H9 (cell line): Measurements from ENCODE around the gene TBC1D25. TPM values are rescaled to one million over a fixed set of nuclear protein-coding genes. Genes with fewer than 3 reads are reported as not detected.

Experiments
- DNase-seq: peaks from one replicate; pipeline ENCODE4 v3.0.0-alpha.2; 2017
- H2AFZ ChIP-seq: one replicate; pipeline ENCODE4 v1.6.1; 2013; ENCODE audit warnings: mild to moderate bottlenecking, low read length, control low read depth, moderate library complexity
- H2AK5ac ChIP-seq: 2 replicates; pipeline ENCODE4 v1.6.1; 2013; ENCODE audit warnings: low read length, control low read depth, mixed read lengths; ENCODE audit not compliant: insufficient read length
- H2BK120ac ChIP-seq: one replicate; pipeline ENCODE4 v1.6.1; 2013; ENCODE audit warnings: low read depth, mild to moderate bottlenecking, low read length, control low read depth, inconsistent platforms; ENCODE audit not compliant: poor library complexity, severe bottlenecking
- H2BK12ac ChIP-seq: 2 replicates; pipeline ENCODE4 v1.6.1; 2013; ENCODE audit warnings: low read length, control low read depth, mixed read lengths, low read depth; ENCODE audit not compliant: insufficient read length
- H2BK15ac ChIP-seq: 2 replicates; pipeline ENCODE4 v1.6.1; 2013; ENCODE audit warnings: low read depth, low read length, control low read depth
- H2BK20ac ChIP-seq: one replicate; pipeline ENCODE4 v1.6.1; 2013; ENCODE audit warnings: low read depth, mild to moderate bottlenecking, low read length, control low read depth, inconsistent platforms; ENCODE audit not compliant: poor library complexity, severe bottlenecking
- H2BK5ac ChIP-seq: 2 replicates; pipeline ENCODE4 v1.6.1; 2013; ENCODE audit warnings: low read length, control low read depth, mixed read lengths; ENCODE audit not compliant: insufficient read length
- H3K14ac ChIP-seq: 2 replicates; pipeline ENCODE4 v1.6.1; 2013; ENCODE audit warnings: low read length, control low read depth; ENCODE audit not compliant: insufficient read depth
- H3K18ac ChIP-seq: 2 replicates; pipeline ENCODE4 v1.6.1; 2013; ENCODE audit warnings: low read depth, mild to moderate bottlenecking, mixed read lengths, low read length, control low read depth; ENCODE audit not compliant: insufficient read length
- H3K23ac ChIP-seq: 2 replicates; pipeline ENCODE4 v1.6.1; 2013; ENCODE audit warnings: low read length, control low read depth, mixed read lengths, low read depth; ENCODE audit not compliant: insufficient read length
- H3K23me2 ChIP-seq: 2 replicates; pipeline ENCODE4 v1.6.1; 2013; ENCODE audit warnings: low read depth, mild to moderate bottlenecking, mixed read lengths, low read length, control low read depth; ENCODE audit not compliant: insufficient read length, poor library complexity, severe bottlenecking
- H3K27ac ChIP-seq: 2 replicates; pipeline ENCODE4 v1.5.1; 2013; ENCODE audit warnings: low read length, control low read depth, mixed read lengths, low read depth; ENCODE audit not compliant: insufficient read length
- H3K27me3 ChIP-seq: 2 replicates; pipeline ENCODE4 v1.6.1; 2013; ENCODE audit warnings: low read length, control low read depth, inconsistent platforms; ENCODE audit not compliant: insufficient read depth
- H3K4ac ChIP-seq: 2 replicates; pipeline ENCODE4 v1.6.1; 2013; ENCODE audit warnings: low read depth, mild to moderate bottlenecking, control low read depth, inconsistent platforms, low read length, moderate library complexity
- H3K4me1 ChIP-seq: 2 replicates; pipeline ENCODE4 v1.6.1; 2013; ENCODE audit warnings: low read length, control low read depth, inconsistent platforms; ENCODE audit not compliant: insufficient read depth
- H3K4me2 ChIP-seq: 2 replicates; pipeline ENCODE4 v1.6.1; 2013; ENCODE audit warnings: low read length, control low read depth, mixed read lengths; ENCODE audit not compliant: insufficient read length, insufficient read depth
- H3K56ac ChIP-seq: 2 replicates; pipeline ENCODE4 v1.6.1; 2013; ENCODE audit warnings: low read depth, mild to moderate bottlenecking, mixed read lengths, low read length, control low read depth; ENCODE audit not compliant: insufficient read length
- H3K79me1 ChIP-seq: 2 replicates; pipeline ENCODE4 v1.6.1; 2013; ENCODE audit warnings: low read depth, mild to moderate bottlenecking, moderate library complexity, low read length, control low read depth, inconsistent platforms; ENCODE audit not compliant: insufficient read depth, poor library complexity, severe bottlenecking
- H3K79me2 ChIP-seq: 2 replicates; pipeline ENCODE4 v1.6.1; 2013; ENCODE audit warnings: low read length, control low read depth, inconsistent platforms; ENCODE audit not compliant: insufficient read depth
- H3K9ac ChIP-seq: 2 replicates; pipeline ENCODE4 v1.6.1; 2013; ENCODE audit warnings: low read length, control low read depth, mixed read lengths; ENCODE audit not compliant: insufficient read length; ENCODE audit errors: extremely low read depth
- H3K9me3 ChIP-seq: one replicate; pipeline ENCODE4 v1.6.1; 2013; ENCODE audit warnings: low read depth, low read length, inconsistent platforms; ENCODE audit not compliant: control insufficient read depth
- H3T11ph ChIP-seq: one replicate; pipeline ENCODE4 v1.6.1; 2013; ENCODE audit warnings: mild to moderate bottlenecking, low read length, control low read depth, inconsistent platforms
- H4K20me1 ChIP-seq: one replicate; pipeline ENCODE4 v1.6.1; 2013; ENCODE audit not compliant: control insufficient read depth, insufficient read length, insufficient read depth
- H4K5ac ChIP-seq: 2 replicates; pipeline ENCODE4 v1.6.1; 2013; ENCODE audit warnings: low read depth, mild to moderate bottlenecking, mixed read lengths, low read length, control low read depth; ENCODE audit not compliant: insufficient read length
- H4K8ac ChIP-seq: replicated peaks from 2 replicates; pipeline ENCODE4 v1.6.1; 2013; ENCODE audit warnings: low read length, control low read depth, mixed read lengths, low read depth; ENCODE audit not compliant: insufficient read length
- H4K91ac ChIP-seq: 2 replicates; pipeline ENCODE4 v1.6.1; 2013; ENCODE audit warnings: low read depth, mild to moderate bottlenecking, moderate library complexity, mixed read lengths, low read length, control low read depth; ENCODE audit not compliant: insufficient read length
- H3K27ac Mint-ChIP-seq, 3 experiments: 2 replicates in 2 of 3; 3 replicates in 1 of 3; pipeline ENCODE4 v1.8.0; 2020 to 2021; ENCODE audit warnings: mixed read lengths in 3 of 3, mild to moderate bottlenecking in 1 of 3, moderate library complexity in 1 of 3
- H3K27me3 Mint-ChIP-seq: 2 replicates; pipeline ENCODE4 v1.8.0; 2021; ENCODE audit warnings: low read depth, mild to moderate bottlenecking, moderate library complexity, mixed read lengths
- H3K36me3 Mint-ChIP-seq, 3 experiments: 2 replicates in 2 of 3; 3 replicates in 1 of 3; pipeline ENCODE4 v1.8.0; 2020 to 2021; ENCODE audit warnings: low read depth in 3 of 3, mixed read lengths in 3 of 3; ENCODE audit not compliant: insufficient read depth in 1 of 3
- H3K4me1 Mint-ChIP-seq, 2 experiments: 2 replicates each; pipeline ENCODE4 v1.8.0; 2020; ENCODE audit warnings: mixed read lengths in 2 of 2
- H3K4me3 Mint-ChIP-seq, 2 experiments: 2 replicates in 1 of 2; 3 replicates in 1 of 2; pipeline ENCODE4 v1.8.0; 2020 to 2021; ENCODE audit warnings: mild to moderate bottlenecking in 2 of 2, mixed read lengths in 2 of 2, moderate library complexity in 1 of 2
- H3K9me3 Mint-ChIP-seq, 2 experiments: 2 replicates in 1 of 2; 3 replicates in 1 of 2; pipeline ENCODE4 v1.8.0; 2020; ENCODE audit warnings: mild to moderate bottlenecking in 2 of 2, mixed read lengths in 2 of 2, moderate library complexity in 1 of 2
- CTCF ChIP-seq: fragments of 200-600 bp; sonication (generic); conservative IDR thresholded peaks from 3 replicates; pipeline ENCODE4 v1.8.0; 2021; ENCODE audit warnings: antibody characterized with exemption, mild to moderate bottlenecking
- WGBS: extraction: QIAGEN DNeasy Blood & Tissue Kit; methylation state at CpG from one replicate; pipeline ENCODE4 v1.1.7; 2013; ENCODE audit warnings: missing lambda C conversion rate, low lambda C conversion rate, mixed read lengths; ENCODE audit not compliant: insufficient read length; ENCODE audit errors: extremely low coverage; 5-methylcytosine and 5-hydroxymethylcytosine counted together
- total RNA-seq: library from RNA; stranded (reverse); gene quantifications from 2 replicates; pipeline ENCODE4 v1.2.1, GENCODE V29; 2021

Gene TBC1D25
- total RNA-seq, 1 experiment from 2014 or later: 10.2 TPM

DNA sequence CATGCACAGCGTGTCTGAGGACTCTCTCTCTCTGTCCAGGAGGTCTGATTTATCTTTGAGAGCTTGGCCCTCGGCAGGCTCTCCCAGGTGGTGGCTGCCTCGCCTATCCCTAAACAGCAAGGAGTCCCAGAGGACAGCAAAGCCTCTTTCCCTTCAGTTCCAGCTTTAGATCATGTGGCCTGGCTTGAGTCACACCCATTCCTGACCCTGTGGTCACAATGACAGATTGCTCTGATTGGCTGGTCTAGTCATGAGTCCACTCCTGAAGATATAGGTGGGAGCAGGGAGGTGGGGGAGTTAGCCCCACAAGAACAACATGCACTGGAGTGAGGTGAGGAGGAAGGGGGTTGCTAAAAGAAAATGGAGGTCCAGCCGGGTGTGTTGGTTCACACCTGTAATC, 42.9 kb upstream of the TBC1D25 start:
- H2AK5ac ChIP-seq: no peak overlapping the region
- no peak overlapping the region for H3T11ph ChIP-seq
- TF ChIP-seq CTCF: no peak
- H4K8ac ChIP-seq: no peak overlapping the region
- H3K4me1 ChIP-seq: no peaks in the 10 kb centered on the region
- H3K79me2 ChIP-seq: no peaks in the 10 kb centered on the region
- H2BK20ac ChIP-seq: no peak overlapping the region
- H3K4ac ChIP-seq: no peak overlapping the region
- no peak overlapping the region for H2BK5ac ChIP-seq
- no peak overlapping the region for H3K9ac ChIP-seq
- no peaks in the 10 kb centered on the region for H3K79me1 ChIP-seq
- H2AFZ ChIP-seq: no peak overlapping the region
- peak overlapping the region in 1 of 3 experiments; percentile 33; a peak in 2 of 7 replicates for H3K27ac Mint-ChIP-seq
- no peak overlapping the region for H3K23ac ChIP-seq
- no peak overlapping the region for H3K56ac ChIP-seq
- H3K36me3 Mint-ChIP-seq: no peaks in the 10 kb centered on the region; a peak in 2 of 7 replicates
- H3K4me2 ChIP-seq: no peak overlapping the region
- H4K20me1 ChIP-seq: no peaks in the 10 kb centered on the region
- no peak overlapping the region for H3K27ac ChIP-seq
- no peak overlapping the region for H4K91ac ChIP-seq
- H3K4me3 Mint-ChIP-seq: no peak overlapping the region
- no peaks in the 10 kb centered on the region; the same call in none of the 2 replicates for H3K27me3 Mint-ChIP-seq
- H3K23me2 ChIP-seq: no peaks in the 10 kb centered on the region
- DNase-seq: no peak
- H3K9me3 ChIP-seq: peaks cover 19% of the 10 kb centered on the region
- H3K9me3 Mint-ChIP-seq: peaks cover 72 to 78% of the 10 kb centered on the region in 2 experiments
- 0 out of 4 replicates have a peak, but pooled peaks cover 0 to 2% of the 10 kb centered on the region in 2 experiments for H3K4me1 Mint-ChIP-seq
- H3K27me3 ChIP-seq: no peaks in the 10 kb centered on the region
- no peak overlapping the region for H4K5ac ChIP-seq
- H2BK12ac ChIP-seq: no peak overlapping the region
- whole genome bisulfite sequencing: no CpG with 5 or more reads among the region's 4 CpGs
- H3K14ac ChIP-seq: no peak overlapping the region
- no peak overlapping the region for H3K18ac ChIP-seq
- no peak overlapping the region for H2BK15ac ChIP-seq
- no peak overlapping the region for H2BK120ac ChIP-seq
